Upper lobe of left lung (tissue), 6 donors: ENCODE measurements around the gene NVL. TPM values are rescaled to one million over a fixed set of nuclear protein-coding genes. Genes with fewer than 3 reads are reported as not detected.
"Not testable (repeated sequence)": the region's sequence is repeated elsewhere in the genome, so short reads cannot be mapped to it uniquely, and the experiment has no call there.

ENCODE experiments used
- ATAC-seq, 2 donors: fragments of 200-7000 bp; cut with Tn5 transposase; one replicate each; pipeline ENCODE4 v1.9.1; 2022; ENCODE audit warnings: mild to moderate bottlenecking in 2 of 2, moderate library complexity in 2 of 2; ENCODE audit not compliant: low FRiP score in 2 of 2
- DNase-seq, 2 donors: peaks; one replicate each; pipeline ENCODE4 v3.0.0-alpha.2; 2019 to 2020
- H3K27ac ChIP-seq, 4 donors: fragments of 200-600 bp; sonication (generic); one replicate each; pipeline ENCODE4 v1.5.1; 2016 to 2019
- H3K27me3 ChIP-seq, 4 donors: fragments of 200-600 bp; sonication (generic); one replicate each; pipeline ENCODE4 v1.5.1; 2017 to 2019
- H3K36me3 ChIP-seq, 4 donors: fragments of 200-600 bp; sonication (generic); one replicate each; pipeline ENCODE4 v1.5.1; 2016 to 2019
- H3K4me1 ChIP-seq, 4 donors: fragments of 200-600 bp; sonication (generic); one replicate each; pipeline ENCODE4 v1.5.1; 2018 to 2019
- H3K4me3 ChIP-seq, 4 donors: fragments of 200-600 bp; sonication (generic); one replicate each; pipeline ENCODE4 v1.5.1; 2017 to 2019; ENCODE audit warnings: mild to moderate bottlenecking in 2 of 4, moderate library complexity in 1 of 4
- H3K9me3 ChIP-seq, 4 donors: fragments of 200-600 bp; sonication (generic); one replicate each; pipeline ENCODE4 v1.5.1; 2018 to 2019
- CTCF ChIP-seq, 6 experiments: fragments of 450-650 bp in 4 of 6; fragments of 200-600 bp in 2 of 6; sonication (generic) in 2 of 6; IDR thresholded peaks; one replicate each; pipeline ENCODE4 v1.5.1; 2016 to 2019; ENCODE audit warnings: antibody characterized with exemption in 6 of 6
- EP300 ChIP-seq, 4 donors: sonication (generic); formaldehyde crosslinking; IDR thresholded peaks; one replicate each; pipeline ENCODE4 v1.5.1; 2017; ENCODE audit warnings: antibody characterized with exemption in 4 of 4, control low read depth in 2 of 4
- POLR2A ChIP-seq, 4 donors: fragments of 450-650 bp; IDR thresholded peaks; one replicate each; pipeline ENCODE4 v1.5.1; 2016 to 2017; ENCODE audit warnings: antibody characterized with exemption in 4 of 4, mild to moderate bottlenecking in 2 of 4
- POLR2AphosphoS5 ChIP-seq, 2 donors: sonication (generic); formaldehyde crosslinking; IDR thresholded peaks; one replicate each; pipeline ENCODE4 v1.5.1; 2017; ENCODE audit warnings: antibody characterized with exemption in 2 of 2
- WGBS, 2 donors: methylation state at CpG; one replicate each; pipeline ENCODE4 v1.1.5; 2017 to 2018; 5-methylcytosine and 5-hydroxymethylcytosine counted together
- total RNA-seq, 6 donors: library from RNA; depleted of rRNA in 4 of 6; stranded (reverse); fragments of >200 nt in 4 of 6; gene quantifications; one replicate each; pipeline versions ENCODE4 v1.1.0 to v1.2.1, GENCODE V29; 2016 to 2021
- donor health status: DM: no; HTN: no; CAD: no; lungs with moderate emphysema.
- donor health status: DM: no; HTN: yes; CAD: no; lungs with severe emphysema.

The NVL gene
- total RNA-seq, 6 donors from 2014 or later: 20.2 to 56.6 (median 34.1) TPM

DNA sequence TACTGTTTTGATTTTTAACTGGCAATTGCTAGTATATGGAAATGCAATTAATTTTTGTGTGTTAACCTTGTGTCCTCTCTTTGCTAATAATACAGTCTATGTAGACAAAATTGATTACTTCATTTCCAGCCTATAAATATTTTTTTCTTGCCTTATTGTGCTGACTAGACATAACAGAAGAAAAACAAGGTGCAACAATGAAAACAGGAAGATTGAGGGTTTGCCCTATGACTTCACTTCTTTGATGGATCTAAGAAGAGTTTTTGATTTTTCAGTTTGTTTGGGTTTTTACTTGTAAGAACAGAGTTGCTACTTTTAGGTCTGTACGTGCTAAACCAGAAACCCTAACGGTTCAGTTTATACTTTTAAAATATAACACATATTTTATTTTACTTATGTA, 18.2 kb upstream of the NVL start:
- WGBS, 2 donors: 67 to 70% methylated on average over 2 of the region's 2 CpGs
- DNase-seq: no peak
- Histone ChIP-seq H3K36me3 (no peaks in the 10 kb centered on the region), H3K4me3 (no peak overlapping the region), H3K27ac (no peak overlapping the region), H3K9me3 (peaks cover 13 to 17% (median 15%) of the 10 kb centered on the region in 4 donors), H3K4me1 (no peaks in the 10 kb centered on the region), H3K27me3 (no peaks in the 10 kb centered on the region)
- no peak for TF ChIP-seq POLR2A (IDR thresholded peaks at IDR 0.05)
- TF ChIP-seq CTCF (IDR thresholded peaks at IDR 0.05): no peak
- no peak for TF ChIP-seq POLR2AphosphoS5 (IDR thresholded peaks at IDR 0.05)
- ATAC-seq: no peak

DNA sequence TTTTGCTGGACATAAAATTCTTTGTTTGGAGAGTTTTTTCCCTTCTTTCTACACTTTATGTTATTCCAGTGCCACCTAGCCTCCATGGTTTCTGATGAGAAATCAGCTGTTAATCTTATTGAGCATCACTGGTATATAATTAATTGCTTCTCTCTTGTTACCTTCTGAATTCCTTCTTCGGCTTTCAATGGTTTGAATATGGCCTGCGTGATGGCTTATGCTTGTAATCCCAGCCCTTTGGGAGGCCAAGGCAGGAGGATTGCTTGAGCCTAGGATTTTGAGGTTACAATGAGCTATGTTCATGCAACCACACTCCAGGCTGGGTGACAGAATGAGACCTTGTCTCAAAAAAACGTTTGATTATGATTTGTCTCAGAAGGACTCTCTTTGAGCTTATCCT, 13.7 kb upstream of the NVL start:
- H3K9me3 ChIP-seq: peaks cover 14 to 21% (median 20%) of the 10 kb centered on the region in 4 donors
- H3K4me1 ChIP-seq: peaks cover 0 to 9% (median 5%) of the 10 kb centered on the region in 4 donors
- DNase-seq (no peak), ATAC-seq (no peak)
- TF ChIP-seq EP300 (IDR thresholded peaks at IDR 0.05) (no peak), POLR2AphosphoS5 (IDR thresholded peaks at IDR 0.05) (no peak), POLR2A (IDR thresholded peaks at IDR 0.05) (no peak), CTCF (IDR thresholded peaks at IDR 0.05) (no peak)
- H3K27me3 ChIP-seq: no peaks in the 10 kb centered on the region
- no peak overlapping the region for H3K4me3 ChIP-seq
- no peaks in the 10 kb centered on the region for H3K36me3 ChIP-seq
- no peak overlapping the region for H3K27ac ChIP-seq
- 49% methylated on average over 3 of the region's 3 CpGs for WGBS, 2 donors

GRCh38 chr1:224340453-224341384, 10.7 kb upstream of the NVL start:
- not testable (repeated sequence) for H3K27me3 ChIP-seq, H3K36me3 ChIP-seq, H3K4me1 ChIP-seq
- ATAC-seq (peak; percentile 70 to 72), DNase-seq (peak; percentile 44 to 86)
- 9 to 12% methylated on average over 26 to 27 of the region's 36 CpGs for WGBS, 2 donors
- H3K27ac ChIP-seq: peak overlapping the region in 3 of 4 donors; percentile 51 to 79 (median 77)
- peak overlapping the region; percentile 47 to 57 (median 51) for H3K4me3 ChIP-seq
- TF ChIP-seq POLR2A (IDR thresholded peaks at IDR 0.05): peak in 1 of 4 donors; percentile 55
- peaks cover 14 to 24% (median 21%) of the 10 kb centered on the region in 4 donors for H3K9me3 ChIP-seq

GRCh38 chr1:224339442-224340033, 9.6 kb upstream of the NVL start:
- DNase-seq: no peak
- Histone ChIP-seq H3K9me3 (peaks cover 14 to 21% (median 20%) of the 10 kb centered on the region in 4 donors), H3K27me3 (no peaks in the 10 kb centered on the region), H3K4me3 (no peak overlapping the region), H3K27ac (peak overlapping the region in 3 of 4 donors; percentile 32 to 63 (median 60)), H3K4me1 (peaks cover 0 to 9% (median 5%) of the 10 kb centered on the region in 4 donors), H3K36me3 (no peaks in the 10 kb centered on the region)
- TF ChIP-seq POLR2A (IDR thresholded peaks at IDR 0.05) (no peak), CTCF (IDR thresholded peaks at IDR 0.05) (no peak), POLR2AphosphoS5 (IDR thresholded peaks at IDR 0.05) (no peak), EP300 (IDR thresholded peaks at IDR 0.05) (no peak)
- WGBS, 2 donors: 51 to 56% methylated on average over 2 to 4 of the region's 4 CpGs
- ATAC-seq: peak in 1 of 2 donors; percentile 55

DNA sequence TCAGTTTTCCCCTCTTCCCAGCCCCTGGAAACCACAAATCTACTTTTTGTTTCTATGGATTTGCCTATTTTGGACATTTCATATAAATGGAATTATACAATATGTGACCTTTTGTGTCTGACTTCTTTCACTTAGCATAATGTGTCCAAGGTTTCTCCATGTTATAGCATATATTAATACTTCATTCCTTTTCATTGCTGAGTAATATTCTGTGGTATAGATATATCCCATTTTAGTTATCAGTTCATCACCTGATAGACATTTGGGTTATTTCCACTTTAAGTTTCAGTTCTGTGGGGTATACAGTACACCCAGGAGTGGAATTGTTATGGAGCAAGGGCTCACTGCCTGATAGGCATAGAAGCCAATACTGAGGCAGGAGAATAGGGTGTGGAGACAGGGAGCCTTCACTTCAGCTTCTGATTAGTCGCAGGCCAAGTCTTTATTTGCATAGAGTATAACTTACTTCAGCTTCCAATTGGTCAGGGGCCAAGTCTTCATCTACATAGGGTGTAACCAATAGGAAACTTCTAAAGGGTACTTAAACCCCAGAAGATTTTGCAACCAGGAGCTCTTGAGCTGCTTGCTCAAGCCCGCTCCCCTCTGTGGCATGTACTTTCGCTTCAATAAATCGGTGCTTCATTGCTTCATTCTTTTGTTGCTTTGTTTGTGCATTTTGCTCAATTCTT, 8.3 kb upstream of the NVL start:
- WGBS, 2 donors: 40 to 67% methylated on average over 4 of the region's 4 CpGs
- DNase-seq (peak in 1 of 2 donors; percentile 42), ATAC-seq (peak; percentile 52 to 88)
- peaks cover 0 to 15% (median 5%) of the 10 kb centered on the region in 4 donors for H3K4me1 ChIP-seq
- H3K4me3 ChIP-seq: no peak overlapping the region
- TF ChIP-seq EP300 (IDR thresholded peaks at IDR 0.05): no peak
- TF ChIP-seq CTCF (IDR thresholded peaks at IDR 0.05): no peak
- TF ChIP-seq POLR2AphosphoS5 (IDR thresholded peaks at IDR 0.05): no peak
- no peak for TF ChIP-seq POLR2A (IDR thresholded peaks at IDR 0.05)
- peak overlapping the region in 3 of 4 donors; percentile 30 to 60 (median 32) for H3K27ac ChIP-seq
- no peaks in the 10 kb centered on the region for H3K27me3 ChIP-seq
- H3K36me3 ChIP-seq: no peaks in the 10 kb centered on the region
- H3K9me3 ChIP-seq: peaks cover 3 to 8% (median 7%) of the 10 kb centered on the region in 4 donors
